HepG2 (cell line): ENCODE data around the gene MVP. TPM values are rescaled to one million over a fixed set of nuclear protein-coding genes. Genes with fewer than 3 reads are reported as not detected.
A peak's percentile ranks its signal among the peaks of the same experiment; 100 is the strongest.

Experiments
- DNMT3B ChIP-seq: conservative IDR thresholded peaks from 2 replicates; pipeline ENCODE4 v1.6.1; 2016; ENCODE audit warnings: missing biosample characterization, control low read depth
- EZH2 ChIP-seq: conservative IDR thresholded peaks from 2 replicates; pipeline ENCODE4 v1.6.1; 2012; ENCODE audit warnings: mild to moderate bottlenecking, low read depth, low read length, moderate library complexity
- FOXA1 ChIP-seq, 2 experiments: fragments of 450-650 bp in 1 of 2; sonication (generic) in 1 of 2; formaldehyde crosslinking in 1 of 2; IDR thresholded peaks; 2 replicates each; pipeline versions ENCODE4 v1.4.0 to v1.6.1; 2016 to 2020; ENCODE audit warnings: missing genetic modification reagents in 1 of 2
- GATAD1 ChIP-seq: IDR thresholded peaks from 2 replicates; pipeline ENCODE4 v1.6.1; 2016; ENCODE audit warnings: missing genetic modification reagents, missing compliant biosample characterization
- GTF3A ChIP-seq: sonication (generic); formaldehyde crosslinking; conservative IDR thresholded peaks from 2 replicates; pipeline ENCODE4 v1.4.0; 2020; ENCODE audit warnings: mild to moderate bottlenecking, missing genetic modification reagents
- HOXD1 ChIP-seq: sonication (generic); formaldehyde crosslinking; IDR thresholded peaks from 2 replicates; pipeline ENCODE4 v1.5.0; 2020; ENCODE audit warnings: missing genetic modification reagents
- MTF1 ChIP-seq: sonication (generic); formaldehyde crosslinking; IDR thresholded peaks from 2 replicates; pipeline ENCODE4 v1.5.0; 2020; ENCODE audit warnings: missing genetic modification reagents
- MZF1 ChIP-seq: sonication (generic); formaldehyde crosslinking; IDR thresholded peaks from 2 replicates; pipeline ENCODE4 v1.8.1; 2023; ENCODE audit warnings: mild to moderate bottlenecking, missing genetic modification reagents, borderline replicate concordance
- NBN ChIP-seq: fragments of 450-650 bp; conservative IDR thresholded peaks from 2 replicates; pipeline ENCODE4 v1.6.1; 2017
- NFIC ChIP-seq: IDR thresholded peaks from 2 replicates; pipeline ENCODE4 v1.6.1; 2012; ENCODE audit warnings: mild to moderate bottlenecking, low read length, inconsistent platforms
- NRL ChIP-seq: sonication (generic); formaldehyde crosslinking; IDR thresholded peaks from 2 replicates; pipeline ENCODE4 v1.5.0; 2020; ENCODE audit warnings: missing genetic modification reagents, mild to moderate bottlenecking, moderate library complexity, borderline replicate concordance
- RXRB ChIP-seq: IDR thresholded peaks from 2 replicates; pipeline ENCODE4 v1.6.1; 2016; ENCODE audit warnings: borderline replicate concordance, missing genetic modification reagents, missing compliant biosample characterization
- TCF7 ChIP-seq: sonication (generic); IDR thresholded peaks from 2 replicates; pipeline ENCODE4 v1.6.1; 2016; ENCODE audit warnings: antibody characterized with exemption, low read depth
- U2AF2 ChIP-seq: fragments of 200-400 bp; formaldehyde crosslinking; IDR thresholded peaks from 2 replicates; pipeline ENCODE4 v1.6.1; 2017; ENCODE audit warnings: low read depth, mild to moderate bottlenecking, low read length
- ZNF136 ChIP-seq: sonication (generic); formaldehyde crosslinking; IDR thresholded peaks from 2 replicates; pipeline ENCODE4 v1.8.1; 2022; ENCODE audit warnings: low read depth, mild to moderate bottlenecking, moderate library complexity, missing genetic modification reagents
- ZNF225 ChIP-seq: sonication (generic); formaldehyde crosslinking; IDR thresholded peaks from 2 replicates; pipeline ENCODE4 v1.4.0; 2020; ENCODE audit warnings: mild to moderate bottlenecking, missing genetic modification reagents
- ZNF253 ChIP-seq: sonication (generic); formaldehyde crosslinking; IDR thresholded peaks from 2 replicates; pipeline ENCODE4 v1.8.0; 2022; ENCODE audit warnings: mild to moderate bottlenecking, missing genetic modification reagents, borderline replicate concordance
- ZNF430 ChIP-seq: sonication (generic); formaldehyde crosslinking; IDR thresholded peaks from 2 replicates; pipeline ENCODE4 v1.9.0; 2021; ENCODE audit warnings: mild to moderate bottlenecking, missing genetic modification reagents
- ZNF564 ChIP-seq: sonication (generic); formaldehyde crosslinking; IDR thresholded peaks from 2 replicates; pipeline ENCODE4 v1.8.1; 2023; ENCODE audit warnings: mild to moderate bottlenecking, missing genetic modification reagents
- ZNF589 ChIP-seq: sonication (generic); formaldehyde crosslinking; conservative IDR thresholded peaks from 2 replicates; pipeline ENCODE4 v1.8.0; 2022; ENCODE audit warnings: mild to moderate bottlenecking, moderate library complexity, missing genetic modification reagents
- ZNF605 ChIP-seq: sonication (generic); formaldehyde crosslinking; IDR thresholded peaks from 2 replicates; pipeline ENCODE4 v1.8.0; 2022; ENCODE audit warnings: mild to moderate bottlenecking, missing genetic modification reagents
- ZNF709 ChIP-seq: sonication (generic); formaldehyde crosslinking; IDR thresholded peaks from 2 replicates; pipeline ENCODE4 v1.5.0; 2020; ENCODE audit warnings: mild to moderate bottlenecking, missing genetic modification reagents
- ZSCAN29 ChIP-seq: sonication (generic); formaldehyde crosslinking; conservative IDR thresholded peaks from 2 replicates; pipeline ENCODE4 v1.4.0; 2020; ENCODE audit warnings: mild to moderate bottlenecking, missing genetic modification reagents
- polyA plus RNA-seq, 8 experiments: library from polyadenylated mRNA; depleted of rRNA in 3 of 8; stranded (reverse) in 7 of 8; unstranded in 1 of 8; fragments of >200 nt; fragmentation: Illumina TruSeq in 4 of 8; extraction: Trizol in 4 of 8; gene quantifications; 2 replicates each; pipeline versions ENCODE4 v1.2.1 to v1.2.3, GENCODE V29; 2011 to 2016; ENCODE audit warnings: low read depth in 4 of 8, missing spikeins in 1 of 8, mixed read lengths in 1 of 8; ENCODE audit not compliant: insufficient read depth in 1 of 8
- total RNA-seq, 5 experiments: library from RNA; depleted of rRNA; stranded (reverse); fragments of >200 nt; fragmentation: Illumina TruSeq; extraction: Trizol; gene quantifications; 2 replicates each; pipeline ENCODE4 v1.2.3, GENCODE V29; 2016; ENCODE audit warnings: low read depth in 1 of 5
- TF ChIP-seq, protein P1 (sequence below): sonication (generic); formaldehyde crosslinking; IDR thresholded peaks from 2 replicates; pipeline ENCODE4 v1.5.0; 2020; ENCODE audit warnings: missing genetic modification reagents
- TF ChIP-seq, protein P2 (sequence below): fragments of 450-650 bp; IDR thresholded peaks from 2 replicates; pipeline ENCODE4 v1.6.1; 2017; ENCODE audit warnings: mild to moderate bottlenecking
- TF ChIP-seq, protein P3 (sequence below): sonication (generic); formaldehyde crosslinking; IDR thresholded peaks from 2 replicates; pipeline ENCODE4 v1.5.0; 2020; ENCODE audit warnings: mild to moderate bottlenecking, missing genetic modification reagents

The MVP gene
- total and polyA plus RNA-seq, 2 of the 13 experiments (the other 11 are each of a cell fraction or from before 2014, with no cell fraction given) = 22.9 to 43.5 TPM

DNA sequence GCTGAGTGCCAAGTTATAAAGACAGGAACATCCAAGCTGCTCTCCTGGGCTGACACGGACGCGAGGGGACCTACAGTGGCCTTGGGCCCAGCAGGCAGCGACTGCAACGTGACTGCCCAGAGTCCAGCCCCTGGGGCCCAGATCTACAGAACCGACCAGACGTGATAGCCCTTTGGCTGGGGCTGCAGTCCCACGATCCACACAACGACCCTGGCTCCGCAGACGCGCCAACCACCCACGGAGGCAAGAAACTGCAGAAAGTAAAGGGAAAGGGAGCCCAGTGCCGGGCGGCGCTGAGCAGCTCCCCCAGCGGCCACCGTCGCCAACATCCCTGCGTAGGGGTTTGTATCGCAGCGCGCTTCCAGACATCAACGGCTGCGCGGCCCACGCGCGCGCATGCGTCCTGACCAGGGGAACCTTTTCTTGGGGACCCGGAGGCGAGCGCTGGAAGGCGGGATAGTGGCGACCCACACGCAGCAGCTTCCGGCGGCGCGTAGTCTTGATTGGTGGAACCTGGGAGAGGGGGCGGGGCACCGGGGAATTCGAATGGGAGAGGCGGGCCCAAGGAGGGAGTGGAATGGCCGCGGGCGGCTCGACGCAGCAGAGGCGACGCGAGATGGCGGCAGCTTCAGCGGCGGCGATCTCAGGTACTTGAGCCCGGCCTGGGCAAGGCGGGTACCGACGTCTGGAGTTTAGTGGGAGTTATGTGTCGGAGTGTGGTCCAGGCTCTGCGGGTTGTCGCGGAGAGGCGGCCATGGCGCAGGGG lies 29.9 kb upstream of the MVP start, which contains the start of gene KIF22 (continued):
- TF ChIP-seq GATAD1 (CRISPR knock-in tag) (peak; percentile 95), TCF7 (no peak), HOXD1 (CRISPR knock-in tag) (peak; percentile 64), NBN (no peak), U2AF2 (peak; percentile 60; the same call in 1 of the 2 replicates), ZNF253 (peak; percentile 61; the same call in 1 of the 2 replicates), ZSCAN29 (CRISPR knock-in tag) (peak; percentile 43; the same call in 1 of the 2 replicates), ZNF709 (CRISPR knock-in tag) (no peak; the same call in none of the 2 replicates), NRL (CRISPR knock-in tag) (peak; percentile 95; the same call in 1 of the 2 replicates), ZNF430 (CRISPR knock-in tag) (no peak), DNMT3B (CRISPR knock-in tag) (no peak), ZNF136 (peak; percentile 76; the same call in 1 of the 2 replicates), ZNF589 (CRISPR knock-in tag) (peak; percentile 72; the same call in 1 of the 2 replicates), MTF1 (CRISPR knock-in tag) (no peak), GTF3A (CRISPR knock-in tag) (no peak), EZH2 (no peak), ZNF564 (CRISPR knock-in tag) (peak; percentile 89), ZNF225 (peak; percentile 30; the same call in 1 of the 2 replicates), ZNF605 (CRISPR knock-in tag) (0 out of 2 replicates have a peak, but pooled peaks have one; percentile 10), MZF1 (no peak; the same call in 1 of the 2 replicates), NFIC (no peak), RXRB (CRISPR knock-in tag) (peak; percentile 80), FOXA1 (IDR thresholded peaks at IDR 0.05) (no peak), FOXA1 (CRISPR knock-in tag; IDR thresholded peaks at IDR 0.05) (peak; percentile 1; the same call in 1 of the 2 replicates)
- TF ChIP-seq, protein P1, sequence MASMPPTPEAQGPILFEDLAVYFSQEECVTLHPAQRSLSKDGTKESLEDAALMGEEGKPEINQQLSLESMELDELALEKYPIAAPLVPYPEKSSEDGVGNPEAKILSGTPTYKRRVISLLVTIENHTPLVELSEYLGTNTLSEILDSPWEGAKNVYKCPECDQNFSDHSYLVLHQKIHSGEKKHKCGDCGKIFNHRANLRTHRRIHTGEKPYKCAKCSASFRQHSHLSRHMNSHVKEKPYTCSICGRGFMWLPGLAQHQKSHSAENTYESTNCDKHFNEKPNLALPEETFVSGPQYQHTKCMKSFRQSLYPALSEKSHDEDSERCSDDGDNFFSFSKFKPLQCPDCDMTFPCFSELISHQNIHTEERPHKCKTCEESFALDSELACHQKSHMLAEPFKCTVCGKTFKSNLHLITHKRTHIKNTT (CRISPR knock-in tag) = no peak
- TF ChIP-seq, protein P2, sequence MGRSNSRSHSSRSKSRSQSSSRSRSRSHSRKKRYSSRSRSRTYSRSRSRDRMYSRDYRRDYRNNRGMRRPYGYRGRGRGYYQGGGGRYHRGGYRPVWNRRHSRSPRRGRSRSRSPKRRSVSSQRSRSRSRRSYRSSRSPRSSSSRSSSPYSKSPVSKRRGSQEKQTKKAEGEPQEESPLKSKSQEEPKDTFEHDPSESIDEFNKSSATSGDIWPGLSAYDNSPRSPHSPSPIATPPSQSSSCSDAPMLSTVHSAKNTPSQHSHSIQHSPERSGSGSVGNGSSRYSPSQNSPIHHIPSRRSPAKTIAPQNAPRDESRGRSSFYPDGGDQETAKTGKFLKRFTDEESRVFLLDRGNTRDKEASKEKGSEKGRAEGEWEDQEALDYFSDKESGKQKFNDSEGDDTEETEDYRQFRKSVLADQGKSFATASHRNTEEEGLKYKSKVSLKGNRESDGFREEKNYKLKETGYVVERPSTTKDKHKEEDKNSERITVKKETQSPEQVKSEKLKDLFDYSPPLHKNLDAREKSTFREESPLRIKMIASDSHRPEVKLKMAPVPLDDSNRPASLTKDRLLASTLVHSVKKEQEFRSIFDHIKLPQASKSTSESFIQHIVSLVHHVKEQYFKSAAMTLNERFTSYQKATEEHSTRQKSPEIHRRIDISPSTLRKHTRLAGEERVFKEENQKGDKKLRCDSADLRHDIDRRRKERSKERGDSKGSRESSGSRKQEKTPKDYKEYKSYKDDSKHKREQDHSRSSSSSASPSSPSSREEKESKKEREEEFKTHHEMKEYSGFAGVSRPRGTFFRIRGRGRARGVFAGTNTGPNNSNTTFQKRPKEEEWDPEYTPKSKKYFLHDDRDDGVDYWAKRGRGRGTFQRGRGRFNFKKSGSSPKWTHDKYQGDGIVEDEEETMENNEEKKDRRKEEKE = no peak
- TF ChIP-seq, protein P3, sequence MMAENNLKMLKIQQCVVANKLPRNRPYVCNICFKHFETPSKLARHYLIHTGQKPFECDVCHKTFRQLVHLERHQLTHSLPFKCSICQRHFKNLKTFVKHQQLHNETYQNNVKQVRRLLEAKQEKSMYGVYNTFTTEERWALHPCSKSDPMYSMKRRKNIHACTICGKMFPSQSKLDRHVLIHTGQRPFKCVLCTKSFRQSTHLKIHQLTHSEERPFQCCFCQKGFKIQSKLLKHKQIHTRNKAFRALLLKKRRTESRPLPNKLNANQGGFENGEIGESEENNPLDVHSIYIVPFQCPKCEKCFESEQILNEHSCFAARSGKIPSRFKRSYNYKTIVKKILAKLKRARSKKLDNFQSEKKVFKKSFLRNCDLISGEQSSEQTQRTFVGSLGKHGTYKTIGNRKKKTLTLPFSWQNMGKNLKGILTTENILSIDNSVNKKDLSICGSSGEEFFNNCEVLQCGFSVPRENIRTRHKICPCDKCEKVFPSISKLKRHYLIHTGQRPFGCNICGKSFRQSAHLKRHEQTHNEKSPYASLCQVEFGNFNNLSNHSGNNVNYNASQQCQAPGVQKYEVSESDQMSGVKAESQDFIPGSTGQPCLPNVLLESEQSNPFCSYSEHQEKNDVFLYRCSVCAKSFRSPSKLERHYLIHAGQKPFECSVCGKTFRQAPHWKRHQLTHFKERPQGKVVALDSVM = peak; percentile 83
